IPS-15b (cell line): ENCODE data around the gene UQCRH.
A peak's percentile ranks its signal among the peaks of the same experiment; 100 is the strongest.
"Not testable (repeated sequence)": the region's sequence is repeated elsewhere in the genome, so short reads cannot be mapped to it uniquely, and the experiment has no call there.

Experiments
- H3K27me3 ChIP-seq: one replicate; pipeline ENCODE4 v1.6.1; 2013; ENCODE audit warnings: low read length; ENCODE audit not compliant: control insufficient read depth, insufficient read depth
- H3K36me3 ChIP-seq: one replicate; pipeline ENCODE4 v1.6.1; 2013; ENCODE audit warnings: low read length; ENCODE audit not compliant: control insufficient read depth, insufficient read depth
- H3K4me1 ChIP-seq: one replicate; pipeline ENCODE4 v1.6.1; 2013; ENCODE audit warnings: mild to moderate bottlenecking, low read length; ENCODE audit not compliant: control insufficient read depth, insufficient read depth
- H3K4me3 ChIP-seq: one replicate; pipeline ENCODE4 v1.5.1; 2013; ENCODE audit warnings: low read depth, low read length
- H3K9ac ChIP-seq: one replicate; pipeline ENCODE4 v1.6.1; 2013; ENCODE audit warnings: low read depth, mild to moderate bottlenecking, low read length
- H3K9me3 ChIP-seq: one replicate; pipeline ENCODE4 v1.6.1; 2013; ENCODE audit warnings: mild to moderate bottlenecking, low read length; ENCODE audit not compliant: control insufficient read depth, insufficient read depth

UQCRH gene

GRCh38 chr1:46341222-46342083, 38.0 kb downstream of the UQCRH start:
- peaks cover 2% of the 10 kb centered on the region for H3K4me1 ChIP-seq

GRCh38 chr1:46342084-46342656, 38.7 kb downstream of the UQCRH start:
- no peaks in the 10 kb centered on the region for H3K9me3 ChIP-seq
- H3K9ac ChIP-seq: no peak overlapping the region
- no peak overlapping the region for H3K4me3 ChIP-seq
- peaks cover 2% of the 10 kb centered on the region for H3K4me1 ChIP-seq
- H3K27me3 ChIP-seq: no peaks in the 10 kb centered on the region
- H3K36me3 ChIP-seq: peaks cover 20% of the 10 kb centered on the region

More at GRCh38 chr1:46341222-46342083, 38.0 kb downstream of the UQCRH start:
- H3K4me3 ChIP-seq: peak overlapping the region; percentile 62
- no peaks in the 10 kb centered on the region for H3K9me3 ChIP-seq
- H3K9ac ChIP-seq: peak overlapping the region; percentile 49
- H3K27me3 ChIP-seq: no peaks in the 10 kb centered on the region
- peaks cover 16% of the 10 kb centered on the region for H3K36me3 ChIP-seq

GRCh38 chr1:46342677-46343350, 39.3 kb downstream of the UQCRH start:
- no peak overlapping the region for H3K4me3 ChIP-seq
- H3K36me3 ChIP-seq: peaks cover 20% of the 10 kb centered on the region
- H3K4me1 ChIP-seq: peaks cover 2% of the 10 kb centered on the region
- H3K9me3 ChIP-seq: no peaks in the 10 kb centered on the region
- no peaks in the 10 kb centered on the region for H3K27me3 ChIP-seq
- H3K9ac ChIP-seq: no peak overlapping the region

- Histone ChIP-seq H3K9me3 (no peaks in the 10 kb centered on the region), H3K9ac (no peak overlapping the region), H3K4me3 (no peak overlapping the region), H3K27me3 (no peaks in the 10 kb centered on the region), H3K4me1 (peaks cover 2% of the 10 kb centered on the region), H3K36me3 (peaks cover 20% of the 10 kb centered on the region)
Measured at GRCh38 chr1:46343351-46343695, 39.8 kb downstream of the UQCRH start.

- no peak overlapping the region for H3K9ac ChIP-seq
- H3K4me1 ChIP-seq: peaks cover 2% of the 10 kb centered on the region
- H3K36me3 ChIP-seq: peaks cover 20% of the 10 kb centered on the region
- no peaks in the 10 kb centered on the region for H3K9me3 ChIP-seq
- H3K27me3 ChIP-seq: no peaks in the 10 kb centered on the region
- no peak overlapping the region for H3K4me3 ChIP-seq
Measured at GRCh38 chr1:46343705-46344104, 40.2 kb downstream of the UQCRH start.

GRCh38 chr1:46344481-46344880, 41.0 kb downstream of the UQCRH start:
- Histone ChIP-seq H3K9ac (no peak overlapping the region), H3K9me3 (no peaks in the 10 kb centered on the region), H3K27me3 (no peaks in the 10 kb centered on the region), H3K4me1 (peaks cover 1% of the 10 kb centered on the region), H3K4me3 (no peak overlapping the region), H3K36me3 (peaks cover 23% of the 10 kb centered on the region)

- H3K9me3 ChIP-seq: no peaks in the 10 kb centered on the region
- H3K4me1 ChIP-seq: no peaks in the 10 kb centered on the region
- H3K27me3 ChIP-seq: no peaks in the 10 kb centered on the region
- H3K4me3 ChIP-seq: no peak overlapping the region
- peaks cover 31% of the 10 kb centered on the region for H3K36me3 ChIP-seq
- H3K9ac ChIP-seq: no peak overlapping the region
Measured at GRCh38 chr1:46345281-46345680, 41.8 kb downstream of the UQCRH start.

GRCh38 chr1:46352363-46352762, 48.9 kb downstream of the UQCRH start:
- no peaks in the 10 kb centered on the region for H3K4me1 ChIP-seq
- H3K27me3 ChIP-seq: no peaks in the 10 kb centered on the region
- no peaks in the 10 kb centered on the region for H3K9me3 ChIP-seq
- no peak overlapping the region for H3K9ac ChIP-seq
- peaks cover 20% of the 10 kb centered on the region for H3K36me3 ChIP-seq
- no peak overlapping the region for H3K4me3 ChIP-seq

GRCh38 chr1:46355920-46356319, 52.4 kb downstream of the UQCRH start:
- H3K9ac ChIP-seq, H3K9me3 ChIP-seq, H3K4me1 ChIP-seq, H3K27me3 ChIP-seq, H3K36me3 ChIP-seq, H3K4me3 ChIP-seq: not testable (repeated sequence)

- Histone ChIP-seq H3K4me1 (no peaks in the 10 kb centered on the region), H3K9me3 (no peaks in the 10 kb centered on the region), H3K9ac (no peak overlapping the region), H3K27me3 (no peaks in the 10 kb centered on the region), H3K4me3 (no peak overlapping the region), H3K36me3 (peaks cover 4% of the 10 kb centered on the region)
Measured at GRCh38 chr1:46362158-46362557, 58.7 kb downstream of the UQCRH start.

GRCh38 chr1:46363121-46363520, 59.6 kb downstream of the UQCRH start:
- Histone ChIP-seq H3K4me3 (no peak overlapping the region), H3K4me1 (no peaks in the 10 kb centered on the region), H3K36me3 (peaks cover 4% of the 10 kb centered on the region), H3K27me3 (no peaks in the 10 kb centered on the region), H3K9me3 (no peaks in the 10 kb centered on the region), H3K9ac (no peak overlapping the region)

GRCh38 chr1:46364612-46365011, 61.1 kb downstream of the UQCRH start:
- Histone ChIP-seq H3K4me1 (no peaks in the 10 kb centered on the region), H3K27me3 (no peaks in the 10 kb centered on the region), H3K9me3 (no peaks in the 10 kb centered on the region), H3K4me3 (no peak overlapping the region), H3K36me3 (peaks cover 4% of the 10 kb centered on the region), H3K9ac (no peak overlapping the region)
